ENCODE results near the gene SPHK1. TPM values are rescaled to one million over a fixed set of nuclear protein-coding genes. Genes with fewer than 3 reads are reported as not detected.

SPHK1 gene
- polyA plus RNA-seq, 1 of the 3 experiments (the other 2 are of a cell fraction), result 12.3 TPM

DNA sequence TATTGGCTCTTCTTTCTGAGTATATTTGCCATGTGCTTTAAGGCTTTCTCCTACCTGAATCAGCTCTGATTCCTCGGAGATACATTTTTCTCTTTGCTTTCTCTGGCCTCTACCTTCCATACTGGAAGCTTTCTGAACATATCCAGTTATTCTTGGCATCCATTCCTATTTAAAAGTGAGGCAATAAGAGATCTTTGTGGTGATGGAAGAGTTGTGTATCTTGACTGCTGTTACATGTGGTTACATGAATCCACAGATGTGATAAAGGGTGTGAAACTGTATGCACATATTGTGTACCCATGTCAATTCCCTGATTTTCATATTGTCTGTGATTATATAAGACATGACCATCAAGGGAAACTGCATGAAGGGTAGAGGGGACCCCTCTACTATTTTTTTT is 44.1 kb downstream of the SPHK1 start (continued):
- TF ChIP-seq YY1 (IDR thresholded peaks at IDR 0.05; ENCODE audit: low read depth), result no peak
- TF ChIP-seq, protein P1, sequence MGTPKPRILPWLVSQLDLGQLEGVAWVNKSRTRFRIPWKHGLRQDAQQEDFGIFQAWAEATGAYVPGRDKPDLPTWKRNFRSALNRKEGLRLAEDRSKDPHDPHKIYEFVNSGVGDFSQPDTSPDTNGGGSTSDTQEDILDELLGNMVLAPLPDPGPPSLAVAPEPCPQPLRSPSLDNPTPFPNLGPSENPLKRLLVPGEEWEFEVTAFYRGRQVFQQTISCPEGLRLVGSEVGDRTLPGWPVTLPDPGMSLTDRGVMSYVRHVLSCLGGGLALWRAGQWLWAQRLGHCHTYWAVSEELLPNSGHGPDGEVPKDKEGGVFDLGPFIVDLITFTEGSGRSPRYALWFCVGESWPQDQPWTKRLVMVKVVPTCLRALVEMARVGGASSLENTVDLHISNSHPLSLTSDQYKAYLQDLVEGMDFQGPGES (IDR thresholded peaks at IDR 0.05; ENCODE audit: low read depth, low read length), result no peak
- no peak for TF ChIP-seq RXRA (IDR thresholded peaks at IDR 0.05; ENCODE audit: borderline replicate concordance, low read depth)
- TF ChIP-seq RCOR1 (IDR thresholded peaks at IDR 0.05; ENCODE audit: low read length), result no peak

GRCh38 chr17:76431509-76431908 is 47.1 kb downstream of the SPHK1 start:
- H3K79me2 ChIP-seq (ENCODE audit: insufficient read depth), result peaks cover 83% of the 10 kb centered on the region
- ChIA-PET POLR2A (no interaction called here), CTCF (interaction anchor here (1.0 to 3.0 kb wide), 8 partner anchors 14 to 437 kb away, joined by 3 to 17 read pairs (median 4); partner anchors contain the start of gene MGAT5B)
- DNase-seq, result no peak
- H3K36me3 ChIP-seq (replicated peaks in 1 of 2; ENCODE audit: control insufficient read depth in 1 of 2, insufficient read depth in 2 of 2, low read length in 1 of 2), result no peaks in the 10 kb centered on the region
- H3K4me1 ChIP-seq (ENCODE audit: control insufficient read depth in 1 of 2, insufficient read depth in 2 of 2, low read depth in 1 of 2, low read length in 1 of 2), result peaks cover 9 to 10% of the 10 kb centered on the region in 2 experiments; a peak in 2 of 4 replicates
- peaks cover 3% of the 10 kb centered on the region for H3F3A ChIP-seq (replicated peaks; ENCODE audit: insufficient read depth)
- WGBS (ENCODE audit: low lambda C conversion rate), result 93% methylated on average over 2 of the region's 2 CpGs
- no peaks in the 10 kb centered on the region for H3K9me3 ChIP-seq
- no peak overlapping the region for H2AFZ ChIP-seq (ENCODE audit: low read depth)
- no peaks in the 10 kb centered on the region for H3K27me3 ChIP-seq (ENCODE audit: insufficient read depth)
- H3K9ac ChIP-seq, result no peak overlapping the region
- no peaks in the 10 kb centered on the region for H3K9me2 ChIP-seq
- H3K27ac ChIP-seq (ENCODE audit: low read depth in 2 of 2, low read length in 1 of 2), result no peak overlapping the region
- H3K4me3 ChIP-seq (ENCODE audit: low read depth in 2 of 2, low read length in 1 of 2), result no peak overlapping the region
- H4K20me1 ChIP-seq (ENCODE audit: insufficient read depth), result peaks cover 60% of the 10 kb centered on the region
- H3K4me2 ChIP-seq, result no peak overlapping the region
- TF ChIP-seq ZBTB33 (IDR thresholded peaks at IDR 0.05; ENCODE audit: borderline replicate concordance, low read depth) (no peak), RAD21 (IDR thresholded peaks at IDR 0.05; ENCODE audit: low read length) (no peak), USF1 (IDR thresholded peaks at IDR 0.05; ENCODE audit: borderline replicate concordance, low read depth) (no peak), SIN3A (IDR thresholded peaks at IDR 0.05; ENCODE audit: borderline replicate concordance, low read depth, low read length) (no peak), NFIC (IDR thresholded peaks at IDR 0.05; ENCODE audit: borderline replicate concordance) (no peak), GATA2 (CRISPR knock-in tag; IDR thresholded peaks at IDR 0.05) (no peak), JUND (IDR thresholded peaks at IDR 0.05) (no peak), EZH2phosphoT487 (IDR thresholded peaks at IDR 0.05; ENCODE audit: borderline replicate concordance, low read depth) (no peak), REST (IDR thresholded peaks at IDR 0.05; ENCODE audit: low read depth, low read length) (no peak), YY1 (IDR thresholded peaks at IDR 0.05; ENCODE audit: low read depth) (no peak), RXRA (IDR thresholded peaks at IDR 0.05; ENCODE audit: borderline replicate concordance, low read depth) (no peak), FOSL2 (IDR thresholded peaks at IDR 0.05; ENCODE audit: borderline replicate concordance, low read depth) (no peak), TAF1 (IDR thresholded peaks at IDR 0.05; ENCODE audit: borderline replicate concordance, low read depth, low read length) (no peak)
- TF ChIP-seq, protein P2, sequence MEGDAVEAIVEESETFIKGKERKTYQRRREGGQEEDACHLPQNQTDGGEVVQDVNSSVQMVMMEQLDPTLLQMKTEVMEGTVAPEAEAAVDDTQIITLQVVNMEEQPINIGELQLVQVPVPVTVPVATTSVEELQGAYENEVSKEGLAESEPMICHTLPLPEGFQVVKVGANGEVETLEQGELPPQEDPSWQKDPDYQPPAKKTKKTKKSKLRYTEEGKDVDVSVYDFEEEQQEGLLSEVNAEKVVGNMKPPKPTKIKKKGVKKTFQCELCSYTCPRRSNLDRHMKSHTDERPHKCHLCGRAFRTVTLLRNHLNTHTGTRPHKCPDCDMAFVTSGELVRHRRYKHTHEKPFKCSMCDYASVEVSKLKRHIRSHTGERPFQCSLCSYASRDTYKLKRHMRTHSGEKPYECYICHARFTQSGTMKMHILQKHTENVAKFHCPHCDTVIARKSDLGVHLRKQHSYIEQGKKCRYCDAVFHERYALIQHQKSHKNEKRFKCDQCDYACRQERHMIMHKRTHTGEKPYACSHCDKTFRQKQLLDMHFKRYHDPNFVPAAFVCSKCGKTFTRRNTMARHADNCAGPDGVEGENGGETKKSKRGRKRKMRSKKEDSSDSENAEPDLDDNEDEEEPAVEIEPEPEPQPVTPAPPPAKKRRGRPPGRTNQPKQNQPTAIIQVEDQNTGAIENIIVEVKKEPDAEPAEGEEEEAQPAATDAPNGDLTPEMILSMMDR (IDR thresholded peaks at IDR 0.05), result no peak
